Measurements from ENCODE around the gene MBTD1.

DNA sequence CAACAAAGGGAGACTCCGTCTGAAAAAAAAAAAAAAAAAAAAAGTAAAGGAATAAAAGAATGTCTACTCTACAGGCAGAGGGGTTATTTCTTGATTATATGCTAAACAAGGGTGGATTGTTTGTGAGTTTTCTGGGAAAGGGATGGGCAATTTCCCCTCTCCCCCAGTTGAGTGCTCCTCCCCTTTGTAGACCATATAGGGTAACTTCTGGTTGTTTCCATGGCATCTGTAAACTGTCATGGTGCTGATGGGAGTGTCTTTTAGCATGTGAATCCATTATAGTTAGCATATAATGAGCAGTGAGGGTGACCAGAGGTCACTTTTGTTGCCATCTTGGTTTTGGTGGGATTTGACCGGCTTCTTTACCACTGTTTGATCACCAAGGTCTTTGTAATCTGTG is 110.7 kb downstream of the MBTD1 start:
- TF ChIP-seq, protein P1, sequence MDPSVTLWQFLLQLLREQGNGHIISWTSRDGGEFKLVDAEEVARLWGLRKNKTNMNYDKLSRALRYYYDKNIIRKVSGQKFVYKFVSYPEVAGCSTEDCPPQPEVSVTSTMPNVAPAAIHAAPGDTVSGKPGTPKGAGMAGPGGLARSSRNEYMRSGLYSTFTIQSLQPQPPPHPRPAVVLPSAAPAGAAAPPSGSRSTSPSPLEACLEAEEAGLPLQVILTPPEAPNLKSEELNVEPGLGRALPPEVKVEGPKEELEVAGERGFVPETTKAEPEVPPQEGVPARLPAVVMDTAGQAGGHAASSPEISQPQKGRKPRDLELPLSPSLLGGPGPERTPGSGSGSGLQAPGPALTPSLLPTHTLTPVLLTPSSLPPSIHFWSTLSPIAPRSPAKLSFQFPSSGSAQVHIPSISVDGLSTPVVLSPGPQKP (IDR thresholded peaks at IDR 0.05; ENCODE audit: low read depth, low read length): no peak
- no peak for TF ChIP-seq POLR2A (IDR thresholded peaks at IDR 0.05; ENCODE audit: low read depth, low read length)
- TF ChIP-seq, protein P2, sequence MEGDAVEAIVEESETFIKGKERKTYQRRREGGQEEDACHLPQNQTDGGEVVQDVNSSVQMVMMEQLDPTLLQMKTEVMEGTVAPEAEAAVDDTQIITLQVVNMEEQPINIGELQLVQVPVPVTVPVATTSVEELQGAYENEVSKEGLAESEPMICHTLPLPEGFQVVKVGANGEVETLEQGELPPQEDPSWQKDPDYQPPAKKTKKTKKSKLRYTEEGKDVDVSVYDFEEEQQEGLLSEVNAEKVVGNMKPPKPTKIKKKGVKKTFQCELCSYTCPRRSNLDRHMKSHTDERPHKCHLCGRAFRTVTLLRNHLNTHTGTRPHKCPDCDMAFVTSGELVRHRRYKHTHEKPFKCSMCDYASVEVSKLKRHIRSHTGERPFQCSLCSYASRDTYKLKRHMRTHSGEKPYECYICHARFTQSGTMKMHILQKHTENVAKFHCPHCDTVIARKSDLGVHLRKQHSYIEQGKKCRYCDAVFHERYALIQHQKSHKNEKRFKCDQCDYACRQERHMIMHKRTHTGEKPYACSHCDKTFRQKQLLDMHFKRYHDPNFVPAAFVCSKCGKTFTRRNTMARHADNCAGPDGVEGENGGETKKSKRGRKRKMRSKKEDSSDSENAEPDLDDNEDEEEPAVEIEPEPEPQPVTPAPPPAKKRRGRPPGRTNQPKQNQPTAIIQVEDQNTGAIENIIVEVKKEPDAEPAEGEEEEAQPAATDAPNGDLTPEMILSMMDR (IDR thresholded peaks at IDR 0.05 in 2 of 3, conservative IDR thresholded peaks at IDR 0.05 in 1 of 3; ENCODE audit: control insufficient read depth in 2 of 3, extremely low read depth in 1 of 3, insufficient read depth in 1 of 3, low read depth in 3 of 3, low read length in 3 of 3): no peak

Measured in GM12878 (cell line).